A549 (cell line): ENCODE measurements around the gene SST. TPM values are rescaled to one million over a fixed set of nuclear protein-coding genes. Genes with fewer than 3 reads are reported as not detected.

Experiments used
- ATAC-seq, 2 experiments: fragments of 200-7000 bp in 1 of 2; fragments of >200 bp in 1 of 2; cut with Nextera tagmentation in 1 of 2; cut with Tn5 transposase in 1 of 2; 3 replicates each; pipeline versions ENCODE4 v1.8.0 to v1.9.1; 2018 to 2020; ENCODE audit warnings: mild to moderate bottlenecking in 1 of 2, moderate library complexity in 1 of 2
- CTCF ChIA-PET: fragments of 300-600 bp; sonication (Branson Sonifier 250); formaldehyde crosslinking; extraction: SDS; loops from one replicate; lab custom pipeline; 2021; ENCODE audit warnings: antibody characterized with exemption, inconsistent platforms; lab: Yijun Ruan, JAX
- POLR2A ChIA-PET: fragments of 350-600 bp; formaldehyde crosslinking; extraction: SDS; loops from one replicate; lab custom pipeline; 2021; ENCODE audit warnings: antibody characterized with exemption, inconsistent platforms; lab: Yijun Ruan, JAX
- DNase-seq, 2 experiments: peaks; one replicate each; pipeline versions ENCODE4 v3.0.0 to v3.0.0-alpha.2; 2011 to 2016; ENCODE audit warnings: low read depth in 1 of 2, low spot score in 1 of 2
- FAIRE-seq: peaks from 2 replicates; lab custom pipeline; 2011; peaks lifted over from hg19 to GRCh38; lab: Jason Lieb, UNC
- H3K27ac ChIP-seq, 2 experiments: fragments of >200 bp; sonication (Bioruptor Twin); formaldehyde crosslinking; 3 replicates each; pipeline ENCODE4 v1.5.1; 2016 to 2017
- H3K4me1 ChIP-seq: fragments of >200 bp; sonication (Bioruptor Twin); formaldehyde crosslinking; 3 replicates; pipeline ENCODE4 v1.6.1; 2016
- H3K4me2 ChIP-seq: fragments of >200 bp; sonication (Bioruptor Twin); formaldehyde crosslinking; 3 replicates; pipeline ENCODE4 v1.6.1; 2016
- H3K4me3 ChIP-seq: fragments of >200 bp; sonication (Bioruptor Twin); formaldehyde crosslinking; 3 replicates; pipeline ENCODE4 v1.5.1; 2016
- H3K9me3 ChIP-seq: fragments of >200 bp; sonication (Bioruptor Twin); formaldehyde crosslinking; 3 replicates; pipeline ENCODE4 v1.6.1; 2016
- CHD4 ChIP-seq: fragments of 200-600 bp; sonication (generic); IDR thresholded peaks from 2 replicates; pipeline ENCODE4 v1.6.1; 2016; ENCODE audit warnings: antibody characterized with exemption, mild to moderate bottlenecking, borderline replicate concordance
- CTCF ChIP-seq: fragments of >200 bp; sonication (Bioruptor Twin); formaldehyde crosslinking; IDR thresholded peaks from 3 replicates; pipeline ENCODE4 v1.5.1; 2016
- E2F6 ChIP-seq: IDR thresholded peaks from 2 replicates; pipeline ENCODE4 v1.6.1; 2012; ENCODE audit warnings: low read depth, borderline replicate concordance
- ESRRA ChIP-seq: fragments of 150-350 bp; IDR thresholded peaks from 2 replicates; pipeline ENCODE4 v1.6.1; 2014; ENCODE audit warnings: mild to moderate bottlenecking, low read length, borderline replicate concordance
- HES2 ChIP-seq: fragments of >200 bp; sonication (Bioruptor Twin); formaldehyde crosslinking; IDR thresholded peaks from 2 replicates; pipeline ENCODE4 v1.6.1; 2016
- HOXB13 ChIP-seq: fragments of 250-450 bp; sonication (Bioruptor Pico); IDR thresholded peaks from 2 replicates; pipeline ENCODE4 v1.5.0; 2020; ENCODE audit warnings: low read depth, mild to moderate bottlenecking, moderate library complexity
- HOXB5 ChIP-seq: fragments of 250-450 bp; sonication (Bioruptor Pico); IDR thresholded peaks from 2 replicates; pipeline ENCODE4 v1.5.0; 2020; ENCODE audit warnings: mild to moderate bottlenecking, moderate library complexity
- JUNB ChIP-seq: fragments of >200 bp; sonication (Bioruptor Twin); formaldehyde crosslinking; IDR thresholded peaks from 2 replicates; pipeline ENCODE4 v1.6.1; 2016
- MAX ChIP-seq: IDR thresholded peaks from 2 replicates; pipeline ENCODE4 v1.6.1; 2012
- NFE2L2 ChIP-seq: fragments of 150-350 bp; conservative IDR thresholded peaks from 2 replicates; pipeline ENCODE4 v1.6.1; 2014; ENCODE audit warnings: low read length
- RAD21 ChIP-seq, 2 experiments: fragments of >200 bp in 1 of 2; sonication (Bioruptor Twin) in 1 of 2; formaldehyde crosslinking in 1 of 2; IDR thresholded peaks in 1 of 2; conservative IDR thresholded peaks in 1 of 2; 2 replicates in 1 of 2; 3 replicates in 1 of 2; pipeline ENCODE4 v1.6.1; 2012 to 2018; ENCODE audit warnings: inconsistent platforms in 1 of 2
- RARB ChIP-seq: fragments of 250-450 bp; sonication (Bioruptor Pico); IDR thresholded peaks from 2 replicates; pipeline ENCODE4 v1.8.0; 2021; ENCODE audit warnings: mild to moderate bottlenecking, moderate library complexity
- RCOR1 ChIP-seq: fragments of 150-350 bp; IDR thresholded peaks from 2 replicates; pipeline ENCODE4 v1.6.1; 2014; ENCODE audit warnings: antibody characterized with exemption, low read length, low read depth
- RNF2 ChIP-seq: fragments of 200-600 bp; sonication (generic); IDR thresholded peaks from 2 replicates; pipeline ENCODE4 v1.6.1; 2016; ENCODE audit warnings: low read depth, mild to moderate bottlenecking, antibody characterized with exemption, moderate library complexity, borderline replicate concordance
- TFCP2L1 ChIP-seq: fragments of 250-450 bp; sonication (Bioruptor Pico); IDR thresholded peaks from 2 replicates; pipeline ENCODE4 v1.5.0; 2021; ENCODE audit warnings: mild to moderate bottlenecking
- ZFP36 ChIP-seq: fragments of 450-650 bp; IDR thresholded peaks from 2 replicates; pipeline ENCODE4 v1.6.1; 2014; ENCODE audit warnings: borderline replicate concordance; ENCODE audit not compliant: partially characterized antibody
- WGBS: methylation state at CpG from one replicate; pipeline ENCODE4 v1.1.6; 2017; ENCODE audit errors: missing lambda C conversion rate; 5-methylcytosine and 5-hydroxymethylcytosine counted together
- polyA plus RNA-seq, 4 experiments: library from polyadenylated mRNA; depleted of rRNA in 3 of 4; stranded (reverse); fragments of >200 nt; fragmentation: RNase III in 1 of 4; extraction: RNeasy Plus Mini Kit Qiagen cat#74134 plus additional on column Dnase treatment in 1 of 4; gene quantifications; 2 replicates in 3 of 4; 3 replicates in 1 of 4; pipeline ENCODE4 v1.2.3, GENCODE V29; 2011 to 2017
- TF ChIP-seq, protein P1 (sequence below): fragments of 150-350 bp; IDR thresholded peaks from 2 replicates; pipeline ENCODE4 v1.6.1; 2014; ENCODE audit warnings: low read depth, mild to moderate bottlenecking, low read length
- TF ChIP-seq, protein P2 (sequence below): fragments of 200-600 bp; sonication (generic); IDR thresholded peaks from 2 replicates; pipeline ENCODE4 v1.6.1; 2016; ENCODE audit warnings: antibody characterized with exemption, mild to moderate bottlenecking, moderate library complexity
- TF ChIP-seq, protein P3 (sequence below): fragments of 450-650 bp; IDR thresholded peaks from 2 replicates; pipeline ENCODE4 v1.6.1; 2014; ENCODE audit warnings: antibody characterized with exemption
- TF ChIP-seq, protein P4 (sequence below): IDR thresholded peaks from 2 replicates; pipeline ENCODE4 v1.6.1; 2012

SST gene
- polyA plus RNA-seq, 2 of the 4 experiments (the other 2 are of a cell fraction): not detected

DNA sequence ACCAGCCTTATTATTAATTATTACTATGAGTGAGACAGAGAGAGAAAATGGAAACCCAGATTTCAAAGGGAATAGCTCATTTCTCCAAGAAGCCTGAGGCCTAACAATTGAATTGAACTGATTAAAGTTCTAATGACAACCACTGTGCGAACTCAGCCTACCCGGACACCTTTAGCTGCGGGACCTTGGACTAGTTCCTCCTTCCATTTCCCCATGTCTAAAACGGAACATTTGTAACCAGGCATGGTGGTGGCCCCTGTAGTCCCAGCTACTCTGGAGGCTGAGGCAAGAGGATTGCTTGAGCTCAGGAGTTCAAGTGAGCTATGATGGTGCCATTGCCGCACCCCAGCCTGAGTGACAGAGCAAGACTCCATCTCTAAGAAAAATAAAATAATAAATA is 48.6 kb upstream of the SST start:
- WGBS: 96% methylated on average over 5 of the region's 5 CpGs
- Histone ChIP-seq H3K4me3 (no peak overlapping the region), H3K4me2 (no peak overlapping the region), H3K27ac (no peak overlapping the region), H3K9me3 (no peaks in the 10 kb centered on the region), H3K4me1 (no peaks in the 10 kb centered on the region)
- DNase-seq: no peak
- no peak for ATAC-seq
- FAIRE-seq: no peak
- TF ChIP-seq NFE2L2: no peak
- TF ChIP-seq RAD21 (conservative IDR thresholded peaks at IDR 0.05 in 1 of 2, IDR thresholded peaks at IDR 0.05 in 1 of 2): no peak
- TF ChIP-seq, protein P1, sequence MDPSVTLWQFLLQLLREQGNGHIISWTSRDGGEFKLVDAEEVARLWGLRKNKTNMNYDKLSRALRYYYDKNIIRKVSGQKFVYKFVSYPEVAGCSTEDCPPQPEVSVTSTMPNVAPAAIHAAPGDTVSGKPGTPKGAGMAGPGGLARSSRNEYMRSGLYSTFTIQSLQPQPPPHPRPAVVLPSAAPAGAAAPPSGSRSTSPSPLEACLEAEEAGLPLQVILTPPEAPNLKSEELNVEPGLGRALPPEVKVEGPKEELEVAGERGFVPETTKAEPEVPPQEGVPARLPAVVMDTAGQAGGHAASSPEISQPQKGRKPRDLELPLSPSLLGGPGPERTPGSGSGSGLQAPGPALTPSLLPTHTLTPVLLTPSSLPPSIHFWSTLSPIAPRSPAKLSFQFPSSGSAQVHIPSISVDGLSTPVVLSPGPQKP: no peak
- TF ChIP-seq TFCP2L1 (CRISPR knock-in tag): no peak
- no peak for TF ChIP-seq ZFP36
- no peak for TF ChIP-seq RCOR1
- TF ChIP-seq RNF2: no peak
- no peak for TF ChIP-seq E2F6
- no peak for TF ChIP-seq ESRRA
- TF ChIP-seq, protein P2, sequence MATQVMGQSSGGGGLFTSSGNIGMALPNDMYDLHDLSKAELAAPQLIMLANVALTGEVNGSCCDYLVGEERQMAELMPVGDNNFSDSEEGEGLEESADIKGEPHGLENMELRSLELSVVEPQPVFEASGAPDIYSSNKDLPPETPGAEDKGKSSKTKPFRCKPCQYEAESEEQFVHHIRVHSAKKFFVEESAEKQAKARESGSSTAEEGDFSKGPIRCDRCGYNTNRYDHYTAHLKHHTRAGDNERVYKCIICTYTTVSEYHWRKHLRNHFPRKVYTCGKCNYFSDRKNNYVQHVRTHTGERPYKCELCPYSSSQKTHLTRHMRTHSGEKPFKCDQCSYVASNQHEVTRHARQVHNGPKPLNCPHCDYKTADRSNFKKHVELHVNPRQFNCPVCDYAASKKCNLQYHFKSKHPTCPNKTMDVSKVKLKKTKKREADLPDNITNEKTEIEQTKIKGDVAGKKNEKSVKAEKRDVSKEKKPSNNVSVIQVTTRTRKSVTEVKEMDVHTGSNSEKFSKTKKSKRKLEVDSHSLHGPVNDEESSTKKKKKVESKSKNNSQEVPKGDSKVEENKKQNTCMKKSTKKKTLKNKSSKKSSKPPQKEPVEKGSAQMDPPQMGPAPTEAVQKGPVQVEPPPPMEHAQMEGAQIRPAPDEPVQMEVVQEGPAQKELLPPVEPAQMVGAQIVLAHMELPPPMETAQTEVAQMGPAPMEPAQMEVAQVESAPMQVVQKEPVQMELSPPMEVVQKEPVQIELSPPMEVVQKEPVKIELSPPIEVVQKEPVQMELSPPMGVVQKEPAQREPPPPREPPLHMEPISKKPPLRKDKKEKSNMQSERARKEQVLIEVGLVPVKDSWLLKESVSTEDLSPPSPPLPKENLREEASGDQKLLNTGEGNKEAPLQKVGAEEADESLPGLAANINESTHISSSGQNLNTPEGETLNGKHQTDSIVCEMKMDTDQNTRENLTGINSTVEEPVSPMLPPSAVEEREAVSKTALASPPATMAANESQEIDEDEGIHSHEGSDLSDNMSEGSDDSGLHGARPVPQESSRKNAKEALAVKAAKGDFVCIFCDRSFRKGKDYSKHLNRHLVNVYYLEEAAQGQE: no peak
- no peak for TF ChIP-seq CHD4
- no peak for TF ChIP-seq MAX
- no peak for TF ChIP-seq HOXB13 (CRISPR knock-in tag)
- no peak for TF ChIP-seq RARB (CRISPR knock-in tag)
- TF ChIP-seq HES2: no peak
- CTCF ChIA-PET: interaction anchor here (0.7 to 5.8 kb wide), 6 partner anchors 9 to 498 kb away, joined by 3 to 67 read pairs (median 3); no protein-coding TSS in a partner anchor
- POLR2A ChIA-PET: no interaction called here

- H3K4me1 ChIP-seq: no peaks in the 10 kb centered on the region
- no peak for DNase-seq
- ATAC-seq: no peak
- H3K27ac ChIP-seq: no peak overlapping the region
- TF ChIP-seq, protein P3, sequence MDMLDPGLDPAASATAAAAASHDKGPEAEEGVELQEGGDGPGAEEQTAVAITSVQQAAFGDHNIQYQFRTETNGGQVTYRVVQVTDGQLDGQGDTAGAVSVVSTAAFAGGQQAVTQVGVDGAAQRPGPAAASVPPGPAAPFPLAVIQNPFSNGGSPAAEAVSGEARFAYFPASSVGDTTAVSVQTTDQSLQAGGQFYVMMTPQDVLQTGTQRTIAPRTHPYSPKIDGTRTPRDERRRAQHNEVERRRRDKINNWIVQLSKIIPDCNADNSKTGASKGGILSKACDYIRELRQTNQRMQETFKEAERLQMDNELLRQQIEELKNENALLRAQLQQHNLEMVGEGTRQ: no peak
- TF ChIP-seq JUNB: no peak
- TF ChIP-seq, protein P4, sequence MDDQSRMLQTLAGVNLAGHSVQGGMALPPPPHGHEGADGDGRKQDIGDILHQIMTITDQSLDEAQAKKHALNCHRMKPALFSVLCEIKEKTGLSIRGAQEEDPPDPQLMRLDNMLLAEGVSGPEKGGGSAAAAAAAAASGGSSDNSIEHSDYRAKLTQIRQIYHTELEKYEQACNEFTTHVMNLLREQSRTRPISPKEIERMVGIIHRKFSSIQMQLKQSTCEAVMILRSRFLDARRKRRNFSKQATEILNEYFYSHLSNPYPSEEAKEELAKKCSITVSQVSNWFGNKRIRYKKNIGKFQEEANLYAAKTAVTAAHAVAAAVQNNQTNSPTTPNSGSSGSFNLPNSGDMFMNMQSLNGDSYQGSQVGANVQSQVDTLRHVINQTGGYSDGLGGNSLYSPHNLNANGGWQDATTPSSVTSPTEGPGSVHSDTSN: no peak
- TF ChIP-seq CTCF: no peak
- TF ChIP-seq, protein P2: no peak
- TF ChIP-seq HOXB5 (CRISPR knock-in tag): no peak
- no peaks in the 10 kb centered on the region for H3K9me3 ChIP-seq
- ChIA-PET CTCF (interaction anchor here (1.0 to 5.8 kb wide), 5 partner anchors 8 to 399 kb away, joined by 3 to 67 read pairs (median 3); no protein-coding TSS in a partner anchor), POLR2A (no interaction called here)
- WGBS: 23% methylated on average over 1 of the region's 1 CpG
- H3K4me2 ChIP-seq: no peak overlapping the region
- no peak overlapping the region for H3K4me3 ChIP-seq
- FAIRE-seq: no peak
Observed at GRCh38 chr3:187717572-187717971, 47.4 kb upstream of the SST start.
